H9 (cell line): Measurements from ENCODE around the gene MAP2K7. TPM values are rescaled to one million over a fixed set of nuclear protein-coding genes. Genes with fewer than 3 reads are reported as not detected.

Source experiments
- DNase-seq: peaks from one replicate; pipeline ENCODE4 v3.0.0-alpha.2; 2017
- H2AFZ ChIP-seq: one replicate; pipeline ENCODE4 v1.6.1; 2013; ENCODE audit warnings: mild to moderate bottlenecking, low read length, control low read depth, moderate library complexity
- H2AK5ac ChIP-seq: 2 replicates; pipeline ENCODE4 v1.6.1; 2013; ENCODE audit warnings: low read length, control low read depth, mixed read lengths; ENCODE audit not compliant: insufficient read length
- H2BK120ac ChIP-seq: one replicate; pipeline ENCODE4 v1.6.1; 2013; ENCODE audit warnings: low read depth, mild to moderate bottlenecking, low read length, control low read depth, inconsistent platforms; ENCODE audit not compliant: poor library complexity, severe bottlenecking
- H2BK12ac ChIP-seq: 2 replicates; pipeline ENCODE4 v1.6.1; 2013; ENCODE audit warnings: low read length, control low read depth, mixed read lengths, low read depth; ENCODE audit not compliant: insufficient read length
- H2BK15ac ChIP-seq: 2 replicates; pipeline ENCODE4 v1.6.1; 2013; ENCODE audit warnings: low read depth, low read length, control low read depth
- H2BK20ac ChIP-seq: one replicate; pipeline ENCODE4 v1.6.1; 2013; ENCODE audit warnings: low read depth, mild to moderate bottlenecking, low read length, control low read depth, inconsistent platforms; ENCODE audit not compliant: poor library complexity, severe bottlenecking
- H2BK5ac ChIP-seq: 2 replicates; pipeline ENCODE4 v1.6.1; 2013; ENCODE audit warnings: low read length, control low read depth, mixed read lengths; ENCODE audit not compliant: insufficient read length
- H3K14ac ChIP-seq: 2 replicates; pipeline ENCODE4 v1.6.1; 2013; ENCODE audit warnings: low read length, control low read depth; ENCODE audit not compliant: insufficient read depth
- H3K18ac ChIP-seq: 2 replicates; pipeline ENCODE4 v1.6.1; 2013; ENCODE audit warnings: low read depth, mild to moderate bottlenecking, mixed read lengths, low read length, control low read depth; ENCODE audit not compliant: insufficient read length
- H3K23ac ChIP-seq: 2 replicates; pipeline ENCODE4 v1.6.1; 2013; ENCODE audit warnings: low read length, control low read depth, mixed read lengths, low read depth; ENCODE audit not compliant: insufficient read length
- H3K23me2 ChIP-seq: 2 replicates; pipeline ENCODE4 v1.6.1; 2013; ENCODE audit warnings: low read depth, mild to moderate bottlenecking, mixed read lengths, low read length, control low read depth; ENCODE audit not compliant: insufficient read length, poor library complexity, severe bottlenecking
- H3K27ac ChIP-seq: 2 replicates; pipeline ENCODE4 v1.5.1; 2013; ENCODE audit warnings: low read length, control low read depth, mixed read lengths, low read depth; ENCODE audit not compliant: insufficient read length
- H3K27me3 ChIP-seq: 2 replicates; pipeline ENCODE4 v1.6.1; 2013; ENCODE audit warnings: low read length, control low read depth, inconsistent platforms; ENCODE audit not compliant: insufficient read depth
- H3K4ac ChIP-seq: 2 replicates; pipeline ENCODE4 v1.6.1; 2013; ENCODE audit warnings: low read depth, mild to moderate bottlenecking, control low read depth, inconsistent platforms, low read length, moderate library complexity
- H3K4me1 ChIP-seq: 2 replicates; pipeline ENCODE4 v1.6.1; 2013; ENCODE audit warnings: low read length, control low read depth, inconsistent platforms; ENCODE audit not compliant: insufficient read depth
- H3K4me2 ChIP-seq: 2 replicates; pipeline ENCODE4 v1.6.1; 2013; ENCODE audit warnings: low read length, control low read depth, mixed read lengths; ENCODE audit not compliant: insufficient read length, insufficient read depth
- H3K56ac ChIP-seq: 2 replicates; pipeline ENCODE4 v1.6.1; 2013; ENCODE audit warnings: low read depth, mild to moderate bottlenecking, mixed read lengths, low read length, control low read depth; ENCODE audit not compliant: insufficient read length
- H3K79me1 ChIP-seq: 2 replicates; pipeline ENCODE4 v1.6.1; 2013; ENCODE audit warnings: low read depth, mild to moderate bottlenecking, moderate library complexity, low read length, control low read depth, inconsistent platforms; ENCODE audit not compliant: insufficient read depth, poor library complexity, severe bottlenecking
- H3K79me2 ChIP-seq: 2 replicates; pipeline ENCODE4 v1.6.1; 2013; ENCODE audit warnings: low read length, control low read depth, inconsistent platforms; ENCODE audit not compliant: insufficient read depth
- H3K9ac ChIP-seq: 2 replicates; pipeline ENCODE4 v1.6.1; 2013; ENCODE audit warnings: low read length, control low read depth, mixed read lengths; ENCODE audit not compliant: insufficient read length; ENCODE audit errors: extremely low read depth
- H3K9me3 ChIP-seq: one replicate; pipeline ENCODE4 v1.6.1; 2013; ENCODE audit warnings: low read depth, low read length, inconsistent platforms; ENCODE audit not compliant: control insufficient read depth
- H3T11ph ChIP-seq: one replicate; pipeline ENCODE4 v1.6.1; 2013; ENCODE audit warnings: mild to moderate bottlenecking, low read length, control low read depth, inconsistent platforms
- H4K20me1 ChIP-seq: one replicate; pipeline ENCODE4 v1.6.1; 2013; ENCODE audit not compliant: control insufficient read depth, insufficient read length, insufficient read depth
- H4K5ac ChIP-seq: 2 replicates; pipeline ENCODE4 v1.6.1; 2013; ENCODE audit warnings: low read depth, mild to moderate bottlenecking, mixed read lengths, low read length, control low read depth; ENCODE audit not compliant: insufficient read length
- H4K8ac ChIP-seq: replicated peaks from 2 replicates; pipeline ENCODE4 v1.6.1; 2013; ENCODE audit warnings: low read length, control low read depth, mixed read lengths, low read depth; ENCODE audit not compliant: insufficient read length
- H4K91ac ChIP-seq: 2 replicates; pipeline ENCODE4 v1.6.1; 2013; ENCODE audit warnings: low read depth, mild to moderate bottlenecking, moderate library complexity, mixed read lengths, low read length, control low read depth; ENCODE audit not compliant: insufficient read length
- H3K27ac Mint-ChIP-seq, 3 experiments: 2 replicates in 2 of 3; 3 replicates in 1 of 3; pipeline ENCODE4 v1.8.0; 2020 to 2021; ENCODE audit warnings: mixed read lengths in 3 of 3, mild to moderate bottlenecking in 1 of 3, moderate library complexity in 1 of 3
- H3K27me3 Mint-ChIP-seq: 2 replicates; pipeline ENCODE4 v1.8.0; 2021; ENCODE audit warnings: low read depth, mild to moderate bottlenecking, moderate library complexity, mixed read lengths
- H3K36me3 Mint-ChIP-seq, 3 experiments: 2 replicates in 2 of 3; 3 replicates in 1 of 3; pipeline ENCODE4 v1.8.0; 2020 to 2021; ENCODE audit warnings: low read depth in 3 of 3, mixed read lengths in 3 of 3; ENCODE audit not compliant: insufficient read depth in 1 of 3
- H3K4me1 Mint-ChIP-seq, 2 experiments: 2 replicates each; pipeline ENCODE4 v1.8.0; 2020; ENCODE audit warnings: mixed read lengths in 2 of 2
- H3K4me3 Mint-ChIP-seq, 2 experiments: 2 replicates in 1 of 2; 3 replicates in 1 of 2; pipeline ENCODE4 v1.8.0; 2020 to 2021; ENCODE audit warnings: mild to moderate bottlenecking in 2 of 2, mixed read lengths in 2 of 2, moderate library complexity in 1 of 2
- H3K9me3 Mint-ChIP-seq, 2 experiments: 2 replicates in 1 of 2; 3 replicates in 1 of 2; pipeline ENCODE4 v1.8.0; 2020; ENCODE audit warnings: mild to moderate bottlenecking in 2 of 2, mixed read lengths in 2 of 2, moderate library complexity in 1 of 2
- CTCF ChIP-seq: fragments of 200-600 bp; sonication (generic); conservative IDR thresholded peaks from 3 replicates; pipeline ENCODE4 v1.8.0; 2021; ENCODE audit warnings: antibody characterized with exemption, mild to moderate bottlenecking
- WGBS: extraction: QIAGEN DNeasy Blood & Tissue Kit; methylation state at CpG from one replicate; pipeline ENCODE4 v1.1.7; 2013; ENCODE audit warnings: missing lambda C conversion rate, low lambda C conversion rate, mixed read lengths; ENCODE audit not compliant: insufficient read length; ENCODE audit errors: extremely low coverage; 5-methylcytosine and 5-hydroxymethylcytosine counted together
- total RNA-seq: library from RNA; stranded (reverse); gene quantifications from 2 replicates; pipeline ENCODE4 v1.2.1, GENCODE V29; 2021

Gene MAP2K7
- total RNA-seq, 1 experiment from 2014 or later = 48.1 TPM

GRCh38 chr19:7913652-7914051 is 10.0 kb downstream of the MAP2K7 start:
- Mint-ChIP-seq H3K4me1 (peaks cover 11 to 16% of the 10 kb centered on the region in 2 experiments; a peak in 3 of 4 replicates), H3K4me3 (peak overlapping the region in 1 of 2 experiments; percentile 26; a peak in 1 of 5 replicates), H3K27me3 (peaks cover 46% of the 10 kb centered on the region), H3K36me3 (peaks cover 15 to 28% (median 24%) of the 10 kb centered on the region in 3 experiments; a peak in 6 of 7 replicates), H3K27ac (no peak overlapping the region), H3K9me3 (no peaks in the 10 kb centered on the region)
- Histone ChIP-seq H2AFZ (no peak overlapping the region), H2BK20ac (no peak overlapping the region), H2BK12ac (no peak overlapping the region), H3K56ac (no peak overlapping the region), H4K20me1 (no peaks in the 10 kb centered on the region), H4K8ac (no peak overlapping the region), H3K79me2 (no peaks in the 10 kb centered on the region), H3K23ac (no peak overlapping the region), H3K4me2 (no peak overlapping the region), H3K27me3 (peaks cover 16% of the 10 kb centered on the region; the same call in 1 of the 2 replicates), H3K79me1 (no peaks in the 10 kb centered on the region), H3T11ph (no peak overlapping the region), H2BK15ac (no peak overlapping the region), H2AK5ac (no peak overlapping the region), H3K14ac (no peak overlapping the region), H2BK120ac (no peak overlapping the region), H3K4me1 (no peaks in the 10 kb centered on the region), H3K9me3 (no peaks in the 10 kb centered on the region), H3K4ac (no peak overlapping the region), H3K27ac (no peak overlapping the region), H4K91ac (no peak overlapping the region), H4K5ac (no peak overlapping the region), H2BK5ac (no peak overlapping the region), H3K23me2 (peaks cover 12% of the 10 kb centered on the region), H3K18ac (no peak overlapping the region), H3K9ac (no peak overlapping the region)
- DNase-seq = no peak
- WGBS = no CpG with 5 or more reads among the region's 10 CpGs
- no peak for TF ChIP-seq CTCF
